ENCODE measurements around the gene EFCAB14.

The EFCAB14 gene

GRCh38 chr1:46757956-46758528, 39.1 kb upstream of the EFCAB14 start:
- TF ChIP-seq, protein P1, sequence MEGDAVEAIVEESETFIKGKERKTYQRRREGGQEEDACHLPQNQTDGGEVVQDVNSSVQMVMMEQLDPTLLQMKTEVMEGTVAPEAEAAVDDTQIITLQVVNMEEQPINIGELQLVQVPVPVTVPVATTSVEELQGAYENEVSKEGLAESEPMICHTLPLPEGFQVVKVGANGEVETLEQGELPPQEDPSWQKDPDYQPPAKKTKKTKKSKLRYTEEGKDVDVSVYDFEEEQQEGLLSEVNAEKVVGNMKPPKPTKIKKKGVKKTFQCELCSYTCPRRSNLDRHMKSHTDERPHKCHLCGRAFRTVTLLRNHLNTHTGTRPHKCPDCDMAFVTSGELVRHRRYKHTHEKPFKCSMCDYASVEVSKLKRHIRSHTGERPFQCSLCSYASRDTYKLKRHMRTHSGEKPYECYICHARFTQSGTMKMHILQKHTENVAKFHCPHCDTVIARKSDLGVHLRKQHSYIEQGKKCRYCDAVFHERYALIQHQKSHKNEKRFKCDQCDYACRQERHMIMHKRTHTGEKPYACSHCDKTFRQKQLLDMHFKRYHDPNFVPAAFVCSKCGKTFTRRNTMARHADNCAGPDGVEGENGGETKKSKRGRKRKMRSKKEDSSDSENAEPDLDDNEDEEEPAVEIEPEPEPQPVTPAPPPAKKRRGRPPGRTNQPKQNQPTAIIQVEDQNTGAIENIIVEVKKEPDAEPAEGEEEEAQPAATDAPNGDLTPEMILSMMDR (conservative IDR thresholded peaks at IDR 0.05) = no peak
- peak overlapping the region; percentile 89 for H3K27ac ChIP-seq

- TF ChIP-seq, protein P1 (conservative IDR thresholded peaks at IDR 0.05) = no peak
- H3K27ac ChIP-seq = peak overlapping the region; percentile 89
These were observed 38.5 kb upstream of the EFCAB14 start for GRCh38 chr1:46757247-46757955.

DNA sequence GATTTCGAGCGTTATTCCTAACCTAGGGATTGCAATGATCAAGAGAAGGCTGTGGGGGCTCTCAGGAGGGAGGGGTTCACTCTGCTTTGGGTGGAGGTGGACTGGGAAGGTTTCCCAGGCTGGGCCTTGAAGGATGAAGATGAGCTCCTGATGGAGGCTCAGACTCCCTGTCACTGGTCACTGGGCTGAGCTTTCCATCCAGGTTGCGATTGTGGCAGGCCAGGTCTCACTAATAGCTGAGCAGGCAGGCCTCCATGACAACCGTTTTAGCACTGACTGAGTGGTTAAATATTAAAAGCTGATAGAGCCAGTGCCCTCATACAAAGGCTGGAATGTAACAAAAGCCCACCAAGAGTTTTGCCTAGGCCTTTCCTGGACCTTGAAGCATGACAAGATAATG, 36.2 kb upstream of the EFCAB14 start:
- TF ChIP-seq, protein P1 (conservative IDR thresholded peaks at IDR 0.05) = no peak
- H3K27ac ChIP-seq = peak overlapping the region; percentile 23; the same call in 1 of the 2 replicates

- H3K27ac ChIP-seq = peak overlapping the region; percentile 23; the same call in 1 of the 2 replicates
These were observed 35.8 kb upstream of the EFCAB14 start for GRCh38 chr1:46754707-46755106.

DNA sequence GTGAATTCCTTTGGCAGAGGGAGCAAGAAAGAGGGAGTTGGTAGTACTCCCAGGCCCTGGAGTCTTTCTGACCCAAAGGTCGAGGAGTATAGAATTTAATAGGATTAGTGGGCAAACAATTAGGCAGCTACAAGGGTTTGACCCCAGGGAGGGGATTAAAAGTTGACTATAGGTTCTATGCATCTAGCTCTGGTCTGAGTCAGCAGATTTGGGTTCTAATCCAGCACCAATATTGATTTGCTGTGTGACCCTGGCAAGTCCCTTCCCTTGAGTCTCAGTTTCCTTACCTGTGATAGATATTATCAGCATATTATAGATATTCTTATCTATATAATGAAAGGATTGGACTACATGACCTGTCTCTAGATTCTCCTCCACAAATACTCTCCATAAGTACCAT, 35.1 kb upstream of the EFCAB14 start:
- TF ChIP-seq, protein P1 (conservative IDR thresholded peaks at IDR 0.05) = no peak

GRCh38 chr1:46749921-46750404, 31.0 kb upstream of the EFCAB14 start:
- TF ChIP-seq, protein P1 (conservative IDR thresholded peaks at IDR 0.05) = no peak
- no peak overlapping the region for H3K27ac ChIP-seq

More for the DNA sequence above, 35.1 kb upstream of the EFCAB14 start:
- no peak overlapping the region for H3K27ac ChIP-seq

DNA sequence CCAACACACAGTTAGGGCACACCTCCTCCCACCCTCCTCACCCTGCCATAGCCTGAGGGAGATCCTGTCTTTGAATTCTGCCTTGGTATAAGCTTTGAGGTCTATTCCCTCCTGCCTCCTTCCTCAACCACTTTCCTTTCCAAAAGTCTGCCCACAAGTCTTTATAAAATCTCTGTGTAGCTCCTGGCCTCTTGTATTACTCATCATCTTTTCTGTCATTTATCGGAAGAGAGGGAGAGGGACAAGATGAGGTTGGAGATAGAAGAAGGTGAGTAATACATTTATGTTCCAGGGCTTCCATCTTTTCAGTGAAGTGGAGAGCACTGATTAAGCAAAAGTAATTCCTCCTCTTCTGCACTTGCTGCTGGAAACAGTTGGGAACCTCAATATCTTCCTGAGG, 30.5 kb upstream of the EFCAB14 start:
- no peak overlapping the region for H3K27ac ChIP-seq

More for the DNA sequence above, 30.5 kb upstream of the EFCAB14 start:
- TF ChIP-seq, protein P1 (conservative IDR thresholded peaks at IDR 0.05) = no peak

Data from VCaP (cell line).